ENCODE measurements around the gene NSUN6. TPM values are rescaled to one million over a fixed set of nuclear protein-coding genes. Genes with fewer than 3 reads are reported as not detected.
"Not testable (repeated sequence)": the region's sequence is repeated elsewhere in the genome, so short reads cannot be mapped to it uniquely, and the experiment has no call there.

The NSUN6 gene
- total RNA-seq, 2 experiments from 2014 or later: 20.7 to 21.3 TPM

DNA sequence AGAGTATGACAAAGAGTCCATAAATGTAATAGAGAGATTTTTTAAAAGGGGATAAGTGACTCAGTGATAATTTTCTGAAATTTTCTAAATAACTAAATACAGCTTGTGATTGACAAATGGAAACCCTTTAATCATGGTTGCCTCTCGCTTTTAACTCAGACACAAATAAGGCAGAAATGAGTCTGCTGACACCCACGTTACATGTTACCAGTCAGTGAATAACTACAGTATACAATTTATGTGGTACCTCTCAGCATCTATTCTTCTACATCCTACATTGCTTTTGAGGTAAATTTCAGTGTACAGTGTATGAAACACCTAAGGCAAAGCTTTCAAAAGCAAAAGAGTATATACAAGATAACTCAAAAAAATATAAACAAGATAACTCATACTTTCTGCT is 4.2 kb downstream of the NSUN6 start:
- CTCF ChIA-PET: no interaction called here
- peaks cover 28% of the 10 kb centered on the region for H3K4me1 Mint-ChIP-seq (ENCODE audit: low read depth)
- DNase-seq (no peak), ATAC-seq (no peak)
- POLR2A ChIA-PET: interaction anchor here (1.0 kb wide), 1 partner anchor 13 kb away, joined by 4 read pairs; no protein-coding TSS in a partner anchor
- no peaks in the 10 kb centered on the region for H3K27me3 Mint-ChIP-seq
- no peak overlapping the region for H3K4me3 Mint-ChIP-seq
- no peaks in the 10 kb centered on the region for H3K9me3 Mint-ChIP-seq
- H3K36me3 Mint-ChIP-seq (ENCODE audit: low read depth): peaks cover 24% of the 10 kb centered on the region
- H3K27ac Mint-ChIP-seq: no peak overlapping the region
- intact Hi-C loops (cut with micrococcal nuclease): no loop called here
- TF ChIP-seq, protein P1, sequence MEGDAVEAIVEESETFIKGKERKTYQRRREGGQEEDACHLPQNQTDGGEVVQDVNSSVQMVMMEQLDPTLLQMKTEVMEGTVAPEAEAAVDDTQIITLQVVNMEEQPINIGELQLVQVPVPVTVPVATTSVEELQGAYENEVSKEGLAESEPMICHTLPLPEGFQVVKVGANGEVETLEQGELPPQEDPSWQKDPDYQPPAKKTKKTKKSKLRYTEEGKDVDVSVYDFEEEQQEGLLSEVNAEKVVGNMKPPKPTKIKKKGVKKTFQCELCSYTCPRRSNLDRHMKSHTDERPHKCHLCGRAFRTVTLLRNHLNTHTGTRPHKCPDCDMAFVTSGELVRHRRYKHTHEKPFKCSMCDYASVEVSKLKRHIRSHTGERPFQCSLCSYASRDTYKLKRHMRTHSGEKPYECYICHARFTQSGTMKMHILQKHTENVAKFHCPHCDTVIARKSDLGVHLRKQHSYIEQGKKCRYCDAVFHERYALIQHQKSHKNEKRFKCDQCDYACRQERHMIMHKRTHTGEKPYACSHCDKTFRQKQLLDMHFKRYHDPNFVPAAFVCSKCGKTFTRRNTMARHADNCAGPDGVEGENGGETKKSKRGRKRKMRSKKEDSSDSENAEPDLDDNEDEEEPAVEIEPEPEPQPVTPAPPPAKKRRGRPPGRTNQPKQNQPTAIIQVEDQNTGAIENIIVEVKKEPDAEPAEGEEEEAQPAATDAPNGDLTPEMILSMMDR (IDR thresholded peaks at IDR 0.05): no peak

- H3K4me3 Mint-ChIP-seq; H3K9me3 Mint-ChIP-seq; H3K27me3 Mint-ChIP-seq; POLR2A ChIA-PET; ATAC-seq; CTCF ChIA-PET; H3K4me1 Mint-ChIP-seq (ENCODE audit: low read depth); DNase-seq; intact Hi-C loops (cut with micrococcal nuclease); H3K27ac Mint-ChIP-seq: not testable (repeated sequence)
- peaks cover 23% of the 10 kb centered on the region for H3K36me3 Mint-ChIP-seq (ENCODE audit: low read depth)
These were observed 11.7 kb downstream of the NSUN6 start for GRCh38 chr10:18639719-18640118.

DNA sequence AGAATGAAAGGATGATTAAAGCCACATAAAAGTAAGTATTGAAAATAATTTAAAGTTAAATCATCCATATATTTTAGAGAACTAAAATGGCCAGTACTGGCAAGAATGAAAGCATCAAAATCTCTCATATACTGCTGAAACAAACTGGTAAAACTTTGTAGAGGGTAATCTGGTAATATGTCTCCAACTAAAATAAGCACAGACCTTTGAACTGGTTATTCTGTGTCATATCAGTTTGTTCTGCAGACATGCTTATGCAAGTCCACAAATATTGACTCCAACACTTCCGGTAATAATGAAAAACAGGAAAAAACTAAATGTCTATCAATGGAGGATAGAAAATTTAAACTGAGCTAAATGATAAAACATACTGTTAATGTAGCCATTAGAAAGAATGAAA is 14.0 kb downstream of the NSUN6 start:
- intact Hi-C loops (cut with micrococcal nuclease); POLR2A ChIA-PET; H3K27ac Mint-ChIP-seq; DNase-seq; H3K4me1 Mint-ChIP-seq (ENCODE audit: low read depth); H3K27me3 Mint-ChIP-seq; CTCF ChIA-PET; H3K4me3 Mint-ChIP-seq; ATAC-seq; H3K9me3 Mint-ChIP-seq: not testable (repeated sequence)
- peaks cover 30% of the 10 kb centered on the region for H3K36me3 Mint-ChIP-seq (ENCODE audit: low read depth)

DNA sequence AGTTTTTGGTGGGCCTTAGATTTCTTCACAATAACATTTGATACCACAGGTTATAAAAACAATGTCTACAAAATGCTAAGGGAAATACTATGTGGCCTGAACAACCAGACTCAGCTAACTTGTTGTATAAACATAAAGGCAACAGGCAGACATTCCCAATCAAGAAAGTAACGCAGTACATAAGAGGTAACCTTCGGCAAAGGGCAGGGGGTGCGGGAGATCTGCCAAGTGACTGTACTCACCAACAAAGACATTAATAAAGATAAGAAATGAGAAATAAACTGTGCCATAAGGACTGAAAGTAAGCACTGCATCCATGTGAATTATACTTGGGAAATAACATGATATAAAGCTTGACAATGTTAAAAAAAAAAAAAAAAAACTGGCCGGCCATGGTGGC is 15.4 kb downstream of the NSUN6 start:
- ATAC-seq (no peak), DNase-seq (no peak)
- Mint-ChIP-seq H3K4me3 (no peak overlapping the region), H3K9me3 (no peaks in the 10 kb centered on the region), H3K36me3 (ENCODE audit: low read depth) (peaks cover 31% of the 10 kb centered on the region), H3K27me3 (no peaks in the 10 kb centered on the region), H3K27ac (no peak overlapping the region), H3K4me1 (ENCODE audit: low read depth) (no peaks in the 10 kb centered on the region)
- TF ChIP-seq, protein P1 (IDR thresholded peaks at IDR 0.05): no peak
- POLR2A ChIA-PET: no interaction called here
- CTCF ChIA-PET: no interaction called here
- intact Hi-C loops (cut with micrococcal nuclease): no loop called here

DNA sequence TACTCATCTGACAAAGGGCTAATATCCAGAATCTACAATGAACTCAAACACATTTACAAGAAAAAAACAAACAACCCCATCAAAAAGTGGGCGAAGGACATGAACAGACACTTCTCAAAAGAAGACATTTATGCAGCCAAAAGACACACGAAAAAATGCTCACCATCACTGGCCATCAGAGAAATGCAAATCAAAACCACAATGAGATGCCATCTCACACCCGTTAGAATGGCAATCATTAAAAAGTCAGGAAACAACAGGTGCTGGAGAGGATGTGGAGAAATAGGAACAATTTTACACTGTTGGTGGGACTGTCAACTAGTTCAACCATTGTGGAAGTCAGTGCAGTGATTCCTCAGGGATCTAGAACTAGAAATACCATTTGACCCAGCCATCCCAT is 18.9 kb downstream of the NSUN6 start:
- H3K27ac Mint-ChIP-seq; ATAC-seq; DNase-seq; H3K4me3 Mint-ChIP-seq; POLR2A ChIA-PET; H3K4me1 Mint-ChIP-seq (ENCODE audit: low read depth); intact Hi-C loops (cut with micrococcal nuclease); CTCF ChIA-PET; H3K9me3 Mint-ChIP-seq; H3K27me3 Mint-ChIP-seq: not testable (repeated sequence)
- H3K36me3 Mint-ChIP-seq (ENCODE audit: low read depth): peaks cover 35% of the 10 kb centered on the region

DNA sequence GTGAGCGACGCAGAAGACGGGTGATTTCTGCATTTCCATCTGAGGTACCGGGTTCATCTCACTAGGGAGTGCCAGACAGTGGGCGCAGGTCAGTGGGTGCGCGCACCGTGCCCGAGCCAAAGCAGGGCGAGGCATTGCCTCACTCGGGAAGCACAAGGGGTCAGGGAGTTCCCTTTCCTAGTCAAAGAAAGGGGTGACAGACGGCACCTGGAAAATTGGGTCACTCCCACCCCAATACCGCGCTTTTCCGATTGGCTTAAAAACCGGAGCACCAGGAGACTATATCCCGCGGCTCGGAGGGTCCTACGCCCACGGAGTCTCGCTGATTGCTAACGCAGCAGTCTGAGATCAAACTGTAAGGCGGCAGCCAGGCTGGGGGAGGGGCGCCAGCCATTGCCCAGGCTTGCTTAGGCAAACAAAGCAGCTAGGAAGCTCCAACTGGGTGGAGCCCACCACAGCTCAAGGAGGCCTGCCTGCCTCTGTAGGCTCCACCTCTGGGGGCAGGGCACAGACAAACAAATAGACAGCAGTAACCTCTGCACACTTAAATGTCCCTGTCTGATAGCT is 23.9 kb downstream of the NSUN6 start:
- peak overlapping the region; percentile 71 for H3K4me3 Mint-ChIP-seq

GRCh38 chr10:18625886-18626285 is 25.5 kb downstream of the NSUN6 start:
- H3K27ac Mint-ChIP-seq: no peak overlapping the region
- ATAC-seq: no peak
- TF ChIP-seq, protein P1 (IDR thresholded peaks at IDR 0.05): no peak
- POLR2A ChIA-PET: no interaction called here
- H3K36me3 Mint-ChIP-seq (ENCODE audit: low read depth): peaks cover 30% of the 10 kb centered on the region
- H3K4me1 Mint-ChIP-seq (ENCODE audit: low read depth): peaks cover 12% of the 10 kb centered on the region
- CTCF ChIA-PET: no interaction called here
- no peaks in the 10 kb centered on the region for H3K27me3 Mint-ChIP-seq
- no peak overlapping the region for H3K4me3 Mint-ChIP-seq
- DNase-seq: no peak
- intact Hi-C loops (cut with micrococcal nuclease): no loop called here
- H3K9me3 Mint-ChIP-seq: no peaks in the 10 kb centered on the region

More for the DNA sequence above, 23.9 kb downstream of the NSUN6 start:
- POLR2A ChIA-PET; H3K9me3 Mint-ChIP-seq; ATAC-seq; H3K27me3 Mint-ChIP-seq; intact Hi-C loops (cut with micrococcal nuclease); CTCF ChIA-PET: not testable (repeated sequence)
- Mint-ChIP-seq H3K4me1 (ENCODE audit: low read depth) (peaks cover 12% of the 10 kb centered on the region), H3K27ac (peak overlapping the region; percentile 77), H3K36me3 (ENCODE audit: low read depth) (peaks cover 21% of the 10 kb centered on the region)
- peak; percentile 90 for DNase-seq

GRCh38 chr10:18623671-18624070 is 27.7 kb downstream of the NSUN6 start:
- ATAC-seq; H3K27me3 Mint-ChIP-seq; intact Hi-C loops (cut with micrococcal nuclease); H3K9me3 Mint-ChIP-seq; H3K27ac Mint-ChIP-seq; CTCF ChIA-PET; H3K4me3 Mint-ChIP-seq; POLR2A ChIA-PET; DNase-seq: not testable (repeated sequence)
- H3K4me1 Mint-ChIP-seq (ENCODE audit: low read depth): peaks cover 11% of the 10 kb centered on the region
- H3K36me3 Mint-ChIP-seq (ENCODE audit: low read depth): peaks cover 34% of the 10 kb centered on the region

Data from activated CD8-positive, alpha-beta T cell treated with anti-CD3 and anti-CD28 coated beads for 36 hours (primary cell).